Smooth muscle cell (in vitro differentiated cells): ENCODE data around the gene CNTNAP2. TPM values are rescaled to one million over a fixed set of nuclear protein-coding genes. Genes with fewer than 3 reads are reported as not detected.

Source experiments
- DNase-seq: peaks from one replicate; lab custom pipeline; 2025; ENCODE audit not compliant: unreplicated experiment; lab: John Stamatoyannopoulos, UW
- H2AFZ ChIP-seq: fragments of 200-600 bp; sonication (generic); 2 replicates; pipeline ENCODE4 v1.6.0; 2016; ENCODE audit warnings: antibody characterized with exemption, low read depth, mild to moderate bottlenecking
- H3F3A ChIP-seq: fragments of 200-600 bp; sonication (generic); 2 replicates; pipeline ENCODE4 v1.6.0; 2017; ENCODE audit warnings: antibody characterized with exemption, low read depth
- H3K27ac ChIP-seq: fragments of 200-600 bp; sonication (generic); 2 replicates; pipeline ENCODE4 v1.5.1; 2016; ENCODE audit warnings: low read depth, mild to moderate bottlenecking
- H3K27me3 ChIP-seq: fragments of 200-600 bp; sonication (generic); 2 replicates; pipeline ENCODE4 v1.6.1; 2016; ENCODE audit warnings: low read depth, mild to moderate bottlenecking
- H3K36me3 ChIP-seq: fragments of 200-600 bp; sonication (generic); 2 replicates; pipeline ENCODE4 v1.5.1; 2016; ENCODE audit warnings: low read depth
- H3K4me1 ChIP-seq: fragments of 200-600 bp; sonication (generic); 2 replicates; pipeline ENCODE4 v1.5.1; 2016; ENCODE audit warnings: low read depth
- H3K4me2 ChIP-seq: fragments of 200-600 bp; sonication (generic); 2 replicates; pipeline ENCODE4 v1.6.0; 2016; ENCODE audit warnings: mild to moderate bottlenecking
- H3K4me3 ChIP-seq: fragments of 200-600 bp; sonication (generic); 2 replicates; pipeline ENCODE4 v1.5.1; 2016; ENCODE audit warnings: mild to moderate bottlenecking
- H3K79me2 ChIP-seq: fragments of 200-600 bp; sonication (generic); 2 replicates; pipeline ENCODE4 v1.6.0; 2016; ENCODE audit warnings: low read depth, mild to moderate bottlenecking
- H3K9ac ChIP-seq: fragments of 200-600 bp; sonication (generic); 2 replicates; pipeline ENCODE4 v1.6.0; 2016; ENCODE audit warnings: low read depth
- H3K9me3 ChIP-seq: fragments of 200-600 bp; sonication (generic); replicated peaks from 2 replicates; pipeline ENCODE4 v1.5.1; 2016; ENCODE audit warnings: low read depth
- H4K20me1 ChIP-seq: fragments of 200-600 bp; sonication (generic); 2 replicates; pipeline ENCODE4 v1.6.0; 2016; ENCODE audit warnings: low read depth
- CTCF ChIP-seq: fragments of 200-600 bp; sonication (generic); IDR thresholded peaks from 2 replicates; pipeline ENCODE4 v1.5.1; 2017; ENCODE audit warnings: borderline replicate concordance, mild to moderate bottlenecking, antibody characterized with exemption; ENCODE audit not compliant: insufficient read depth, poor library complexity, severe bottlenecking
- WGBS: methylation state at CpG from one replicate; pipeline ENCODE4 v1.1.7; 2016; ENCODE audit warnings: low lambda C conversion rate; 5-methylcytosine and 5-hydroxymethylcytosine counted together
- polyA plus RNA-seq: library from polyadenylated mRNA; unstranded; fragments of >200 nt; fragmentation: Nextera tagmentation; extraction: Ambion mirVana; gene quantifications from 2 replicates; pipeline ENCODE4 v1.2.1, GENCODE V29; 2016
- total RNA-seq: library from RNA; depleted of rRNA; stranded (reverse); fragments of >200 nt; gene quantifications from 2 replicates; pipeline ENCODE4 v1.2.3, GENCODE V29; 2014

Gene CNTNAP2
- total and polyA plus RNA-seq, 2 experiments from 2014 or later, result 1.7 to 9.0 TPM

- Histone ChIP-seq H3K27ac (no peak overlapping the region), H3K9me3 (no peaks in the 10 kb centered on the region), H3K9ac (no peak overlapping the region), H3K27me3 (no peaks in the 10 kb centered on the region), H3K4me1 (no peaks in the 10 kb centered on the region), H3K79me2 (no peaks in the 10 kb centered on the region), H3F3A (no peaks in the 10 kb centered on the region), H4K20me1 (no peaks in the 10 kb centered on the region), H2AFZ (no peak overlapping the region), H3K36me3 (no peaks in the 10 kb centered on the region), H3K4me2 (no peak overlapping the region), H3K4me3 (no peak overlapping the region)
- no peak for DNase-seq
- no peak for TF ChIP-seq CTCF
- 87% methylated on average over 1 of the region's 1 CpG for WGBS
Measured at GRCh38 chr7:147570390-147570789, 1453.8 kb downstream of the CNTNAP2 start.

- H3K27me3 ChIP-seq, result no peaks in the 10 kb centered on the region
- no peak overlapping the region for H2AFZ ChIP-seq
- H3K79me2 ChIP-seq, result no peaks in the 10 kb centered on the region
- H3F3A ChIP-seq, result no peaks in the 10 kb centered on the region
- DNase-seq, result no peak
- H3K36me3 ChIP-seq, result no peaks in the 10 kb centered on the region
- H3K4me1 ChIP-seq, result no peaks in the 10 kb centered on the region
- 93% methylated on average over 8 of the region's 8 CpGs for WGBS
- H3K4me2 ChIP-seq, result no peak overlapping the region
- no peak overlapping the region for H3K27ac ChIP-seq
- no peaks in the 10 kb centered on the region for H3K9me3 ChIP-seq
- H3K9ac ChIP-seq, result no peak overlapping the region
- H3K4me3 ChIP-seq, result no peak overlapping the region
- no peaks in the 10 kb centered on the region for H4K20me1 ChIP-seq
- no peak for TF ChIP-seq CTCF
Measured at GRCh38 chr7:147571436-147572185, 1455.0 kb downstream of the CNTNAP2 start.

- no peak for TF ChIP-seq CTCF
- Histone ChIP-seq H3K27ac (no peak overlapping the region), H3K4me3 (no peak overlapping the region), H3K9me3 (no peaks in the 10 kb centered on the region), H2AFZ (no peak overlapping the region), H3F3A (no peaks in the 10 kb centered on the region), H4K20me1 (no peaks in the 10 kb centered on the region), H3K9ac (no peak overlapping the region), H3K4me1 (no peaks in the 10 kb centered on the region), H3K27me3 (no peaks in the 10 kb centered on the region), H3K79me2 (no peaks in the 10 kb centered on the region), H3K36me3 (no peaks in the 10 kb centered on the region), H3K4me2 (no peak overlapping the region)
- WGBS, result 82% methylated on average over 3 of the region's 3 CpGs
- DNase-seq, result no peak
Measured at GRCh38 chr7:147578196-147578595, 1461.6 kb downstream of the CNTNAP2 start.

- Histone ChIP-seq H3K27ac (no peak overlapping the region), H4K20me1 (no peaks in the 10 kb centered on the region), H3K79me2 (no peaks in the 10 kb centered on the region), H3F3A (no peaks in the 10 kb centered on the region), H3K27me3 (no peaks in the 10 kb centered on the region), H3K9me3 (no peaks in the 10 kb centered on the region), H3K9ac (no peak overlapping the region), H3K4me1 (peaks cover under 1% of the 10 kb centered on the region), H3K36me3 (no peaks in the 10 kb centered on the region), H3K4me2 (no peak overlapping the region), H3K4me3 (no peak overlapping the region), H2AFZ (no peak overlapping the region)
- WGBS, result 74% methylated on average over 1 of the region's 1 CpG
- no peak for TF ChIP-seq CTCF
- no peak for DNase-seq
Measured at GRCh38 chr7:147579148-147579547, 1462.5 kb downstream of the CNTNAP2 start.
